OCI-LY1 (cell line): ENCODE results near the gene RPS3A.

Experiments
- H2AFZ ChIP-seq: fragments of 200-600 bp; sonication (generic), shearing (Covaris generic); 2 replicates; pipeline ENCODE4 v1.6.0; 2014; ENCODE audit warnings: antibody characterized with exemption, mild to moderate bottlenecking, low read length
- H3F3A ChIP-seq: fragments of 200-600 bp; sonication (generic), shearing (Covaris generic); 2 replicates; pipeline ENCODE4 v1.6.0; 2014; ENCODE audit warnings: mild to moderate bottlenecking, antibody characterized with exemption, low read length, moderate library complexity; ENCODE audit not compliant: insufficient read depth
- H3K27ac ChIP-seq: fragments of 200-600 bp; sonication (generic); 2 replicates; pipeline ENCODE4 v1.5.1; 2014; ENCODE audit warnings: low read length, mixed run types, mild to moderate bottlenecking, low read depth; ENCODE audit not compliant: poor library complexity, severe bottlenecking
- H3K27me3 ChIP-seq: fragments of 200-600 bp; sonication (generic); 2 replicates; pipeline ENCODE4 v1.6.0; 2014; ENCODE audit warnings: antibody characterized with exemption, mild to moderate bottlenecking, low read length, moderate library complexity; ENCODE audit not compliant: insufficient read depth
- H3K36me3 ChIP-seq: fragments of 200-600 bp; sonication (generic); 2 replicates; pipeline ENCODE4 v1.6.1; 2014; ENCODE audit warnings: mild to moderate bottlenecking, antibody characterized with exemption, low read length, moderate library complexity, mixed read lengths; ENCODE audit not compliant: insufficient read depth
- H3K4me1 ChIP-seq: fragments of 200-600 bp; sonication (generic); 2 replicates; pipeline ENCODE4 v1.5.1; 2014; ENCODE audit warnings: mild to moderate bottlenecking, low read length, moderate library complexity; ENCODE audit not compliant: insufficient read depth, severe bottlenecking
- H3K4me2 ChIP-seq: fragments of 200-600 bp; sonication (generic), shearing (Covaris generic); 2 replicates; pipeline ENCODE4 v1.6.1; 2014; ENCODE audit warnings: low read length
- H3K4me3 ChIP-seq: fragments of 200-600 bp; sonication (generic); 2 replicates; pipeline ENCODE4 v1.5.1; 2014; ENCODE audit warnings: low read length, low read depth, mild to moderate bottlenecking, mixed read lengths; ENCODE audit not compliant: poor library complexity, severe bottlenecking
- H3K79me2 ChIP-seq: fragments of 200-600 bp; shearing (Covaris generic); 2 replicates; pipeline ENCODE4 v1.6.1; 2016; ENCODE audit warnings: mixed run types, low read length, mixed read lengths; ENCODE audit not compliant: insufficient read depth
- H3K9ac ChIP-seq: fragments of 200-600 bp; sonication (generic), shearing (Covaris generic); 2 replicates; pipeline ENCODE4 v1.6.1; 2014; ENCODE audit warnings: mild to moderate bottlenecking, low read length, mixed read lengths
- H3K9me2 ChIP-seq: fragments of 200-600 bp; sonication (generic), shearing (Covaris generic); 2 replicates; pipeline ENCODE4 v1.6.1; 2014; ENCODE audit warnings: low read depth, mild to moderate bottlenecking, low read length, mixed read lengths
- H3K9me3 ChIP-seq: fragments of 200-600 bp; shearing (Covaris generic); 2 replicates; pipeline ENCODE4 v1.6.1; 2014; ENCODE audit warnings: low read length, mixed read lengths
- H4K20me1 ChIP-seq: fragments of 200-600 bp; sonication (generic), shearing (Covaris generic); 2 replicates; pipeline ENCODE4 v1.6.0; 2016; ENCODE audit warnings: mild to moderate bottlenecking, low read length; ENCODE audit not compliant: insufficient read depth
- CTCF ChIP-seq: fragments of 200-600 bp; sonication (generic), shearing (Covaris generic); IDR thresholded peaks from 2 replicates; pipeline ENCODE4 v1.5.1; 2017; ENCODE audit warnings: mild to moderate bottlenecking, antibody characterized with exemption, low read length, moderate library complexity, mixed read lengths
- EZH2 ChIP-seq: fragments of 200-600 bp; sonication (generic), shearing (Covaris generic); IDR thresholded peaks from 2 replicates; pipeline ENCODE4 v1.8.0; 2017; ENCODE audit warnings: borderline replicate concordance, mixed run types, mild to moderate bottlenecking, antibody characterized with exemption, low read length, moderate library complexity, mixed read lengths

The RPS3A gene

GRCh38 chr4:151107063-151107462 lies 7.6 kb downstream of the RPS3A start:
- Histone ChIP-seq H3K4me1 (peaks cover 2% of the 10 kb centered on the region), H3K27me3 (no peaks in the 10 kb centered on the region), H3K4me3 (no peak overlapping the region), H3F3A (no peaks in the 10 kb centered on the region), H4K20me1 (no peaks in the 10 kb centered on the region), H3K4me2 (no peak overlapping the region), H3K9me2 (no peaks in the 10 kb centered on the region), H3K9me3 (no peaks in the 10 kb centered on the region), H2AFZ (no peak overlapping the region), H3K36me3 (peaks cover 80% of the 10 kb centered on the region), H3K9ac (no peak overlapping the region), H3K79me2 (0 out of 2 replicates have a peak, but pooled peaks cover 1% of the 10 kb centered on the region), H3K27ac (no peak overlapping the region)
- no peak for TF ChIP-seq CTCF
- no peak for TF ChIP-seq EZH2

- Histone ChIP-seq H3K79me2 (no peaks in the 10 kb centered on the region), H2AFZ (no peak overlapping the region), H3F3A (no peaks in the 10 kb centered on the region), H3K4me2 (no peak overlapping the region), H3K4me1 (no peaks in the 10 kb centered on the region), H4K20me1 (no peaks in the 10 kb centered on the region), H3K27ac (no peak overlapping the region), H3K27me3 (no peaks in the 10 kb centered on the region), H3K9ac (no peak overlapping the region), H3K36me3 (peaks cover 58% of the 10 kb centered on the region), H3K9me3 (no peaks in the 10 kb centered on the region), H3K4me3 (no peak overlapping the region), H3K9me2 (no peaks in the 10 kb centered on the region)
- TF ChIP-seq CTCF (no peak), EZH2 (no peak)
Measured at GRCh38 chr4:151110236-151110635, 10.8 kb downstream of the RPS3A start.

- H3K27me3 ChIP-seq: no peaks in the 10 kb centered on the region
- TF ChIP-seq CTCF: no peak
- no peak overlapping the region for H3K27ac ChIP-seq
- H3K9me2 ChIP-seq: no peaks in the 10 kb centered on the region
- H3K9ac ChIP-seq: no peak overlapping the region
- H3K4me2 ChIP-seq: no peak overlapping the region
- H3F3A ChIP-seq: no peaks in the 10 kb centered on the region
- H3K36me3 ChIP-seq: peaks cover 22% of the 10 kb centered on the region
- no peak overlapping the region for H3K4me3 ChIP-seq
- H3K4me1 ChIP-seq: peaks cover 5% of the 10 kb centered on the region
- no peaks in the 10 kb centered on the region for H3K79me2 ChIP-seq
- H2AFZ ChIP-seq: no peak overlapping the region
- H3K9me3 ChIP-seq: no peaks in the 10 kb centered on the region
- no peaks in the 10 kb centered on the region for H4K20me1 ChIP-seq
Measured at GRCh38 chr4:151114338-151114737, 14.9 kb downstream of the RPS3A start.
